MM.1S (cell line): ENCODE data around the gene SWT1.

Source experiments
- DNase-seq: peaks from one replicate; pipeline ENCODE4 v3.0.0-alpha.2; 2015
- H2AFZ ChIP-seq: fragments of 300-600 bp; sonication (generic); 2 replicates; pipeline ENCODE4 v1.6.0; 2016; ENCODE audit warnings: antibody characterized with exemption, low read length
- H3F3A ChIP-seq: fragments of 300-600 bp; sonication (generic); 2 replicates; pipeline ENCODE4 v1.6.1; 2016; ENCODE audit warnings: mild to moderate bottlenecking, antibody characterized with exemption, low read length, moderate library complexity, mixed read lengths; ENCODE audit not compliant: insufficient read depth
- H3K27ac ChIP-seq: fragments of 300-600 bp; sonication (generic); 2 replicates; pipeline ENCODE4 v1.5.1; 2016; ENCODE audit warnings: mild to moderate bottlenecking, low read length
- H3K27me3 ChIP-seq: fragments of 300-600 bp; sonication (generic); replicated peaks from 2 replicates; pipeline ENCODE4 v1.6.0; 2016; ENCODE audit warnings: low read length; ENCODE audit not compliant: insufficient read depth
- H3K36me3 ChIP-seq: fragments of 300-600 bp; sonication (generic); replicated peaks from 2 replicates; pipeline ENCODE4 v1.6.1; 2016; ENCODE audit warnings: mild to moderate bottlenecking, low read length, mixed read lengths; ENCODE audit not compliant: insufficient read depth
- H3K4me1 ChIP-seq: fragments of 300-600 bp; sonication (generic); 2 replicates; pipeline ENCODE4 v1.6.1; 2016; ENCODE audit warnings: low read length, mixed read lengths
- H3K4me2 ChIP-seq: fragments of 300-600 bp; sonication (generic); 2 replicates; pipeline ENCODE4 v1.6.0; 2016; ENCODE audit warnings: low read depth, low read length
- H3K4me3 ChIP-seq: fragments of 300-600 bp; sonication (generic); 2 replicates; pipeline ENCODE4 v1.5.1; 2016; ENCODE audit warnings: low read length, mixed read lengths
- H3K79me2 ChIP-seq: fragments of 300-600 bp; sonication (generic); 2 replicates; pipeline ENCODE4 v1.6.1; 2016; ENCODE audit warnings: mixed run types, low read length, mixed read lengths
- H3K9ac ChIP-seq: fragments of 300-600 bp; sonication (generic); 2 replicates; pipeline ENCODE4 v1.6.1; 2016; ENCODE audit warnings: low read length, mixed read lengths
- H3K9me2 ChIP-seq: fragments of 300-600 bp; sonication (generic); replicated peaks from 2 replicates; pipeline ENCODE4 v1.6.1; 2016; ENCODE audit warnings: mild to moderate bottlenecking, low read length, mixed read lengths; ENCODE audit not compliant: insufficient read depth
- H3K9me3 ChIP-seq: fragments of 300-600 bp; sonication (generic); replicated peaks from 2 replicates; pipeline ENCODE4 v1.6.1; 2016; ENCODE audit warnings: mild to moderate bottlenecking, low read length, mixed read lengths; ENCODE audit not compliant: insufficient read depth
- H4K20me1 ChIP-seq: fragments of 300-600 bp; sonication (generic); 2 replicates; pipeline ENCODE4 v1.6.1; 2016; ENCODE audit warnings: mild to moderate bottlenecking, low read length, moderate library complexity, mixed read lengths; ENCODE audit not compliant: insufficient read depth
- EZH2 ChIP-seq: fragments of 300-600 bp; sonication (generic); optimal IDR thresholded peaks from 2 replicates; pipeline ENCODE3; 2017; ENCODE audit warnings: low read depth, mild to moderate bottlenecking, antibody characterized with exemption, low read length, mixed read lengths
- EZH2phosphoT487 ChIP-seq: fragments of 300-600 bp; sonication (generic); IDR thresholded peaks from 2 replicates; pipeline ENCODE4 v1.6.1; 2018; ENCODE audit warnings: antibody characterized with exemption, low read length
- TF ChIP-seq, protein P1 (sequence below): fragments of 300-600 bp; sonication (generic); IDR thresholded peaks from 2 replicates; pipeline ENCODE4 v1.5.1; 2016; ENCODE audit warnings: antibody characterized with exemption, low read length, mixed read lengths

Gene SWT1

DNA sequence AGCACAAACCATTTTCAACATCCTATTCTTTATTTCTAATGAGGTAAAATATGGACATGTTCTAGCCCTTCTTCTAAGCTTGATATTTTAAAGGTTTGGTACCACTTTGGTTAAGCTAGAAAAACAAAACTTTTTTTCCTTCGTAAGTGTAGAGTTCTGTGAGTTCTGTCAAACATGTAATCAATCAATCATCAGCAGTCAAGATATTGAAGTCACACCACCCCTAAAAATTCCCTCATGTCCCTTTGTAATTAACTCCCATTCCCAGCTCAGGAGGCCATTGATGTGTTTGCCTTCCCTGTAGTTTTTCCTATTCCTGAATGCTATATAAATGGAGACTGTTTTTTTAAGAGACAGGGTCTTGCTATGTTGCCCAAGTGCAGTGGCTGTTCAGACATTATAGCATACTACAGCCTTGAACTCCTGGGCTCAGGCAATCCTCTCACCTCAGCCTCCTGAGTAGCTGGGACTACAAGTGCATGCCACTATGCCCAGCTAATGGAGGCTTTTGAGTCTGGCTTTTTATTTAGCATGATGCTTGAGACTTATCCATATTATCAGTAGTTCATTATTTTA lies 137.1 kb downstream of the SWT1 start:
- Histone ChIP-seq H3K9me3 (no peaks in the 10 kb centered on the region), H3K4me3 (no peak overlapping the region), H3K79me2 (no peaks in the 10 kb centered on the region), H3F3A (no peaks in the 10 kb centered on the region), H3K36me3 (peaks cover 9% of the 10 kb centered on the region; the same call in 1 of the 2 replicates), H3K27me3 (no peaks in the 10 kb centered on the region), H3K4me2 (no peak overlapping the region), H2AFZ (no peak overlapping the region), H4K20me1 (no peaks in the 10 kb centered on the region), H3K27ac (no peak overlapping the region), H3K9ac (no peak overlapping the region), H3K4me1 (peaks cover 6% of the 10 kb centered on the region; the same call in 1 of the 2 replicates), H3K9me2 (no peaks in the 10 kb centered on the region)
- no peak for DNase-seq
- TF ChIP-seq EZH2phosphoT487 (no peak), EZH2 (no peak)
- TF ChIP-seq, protein P1, sequence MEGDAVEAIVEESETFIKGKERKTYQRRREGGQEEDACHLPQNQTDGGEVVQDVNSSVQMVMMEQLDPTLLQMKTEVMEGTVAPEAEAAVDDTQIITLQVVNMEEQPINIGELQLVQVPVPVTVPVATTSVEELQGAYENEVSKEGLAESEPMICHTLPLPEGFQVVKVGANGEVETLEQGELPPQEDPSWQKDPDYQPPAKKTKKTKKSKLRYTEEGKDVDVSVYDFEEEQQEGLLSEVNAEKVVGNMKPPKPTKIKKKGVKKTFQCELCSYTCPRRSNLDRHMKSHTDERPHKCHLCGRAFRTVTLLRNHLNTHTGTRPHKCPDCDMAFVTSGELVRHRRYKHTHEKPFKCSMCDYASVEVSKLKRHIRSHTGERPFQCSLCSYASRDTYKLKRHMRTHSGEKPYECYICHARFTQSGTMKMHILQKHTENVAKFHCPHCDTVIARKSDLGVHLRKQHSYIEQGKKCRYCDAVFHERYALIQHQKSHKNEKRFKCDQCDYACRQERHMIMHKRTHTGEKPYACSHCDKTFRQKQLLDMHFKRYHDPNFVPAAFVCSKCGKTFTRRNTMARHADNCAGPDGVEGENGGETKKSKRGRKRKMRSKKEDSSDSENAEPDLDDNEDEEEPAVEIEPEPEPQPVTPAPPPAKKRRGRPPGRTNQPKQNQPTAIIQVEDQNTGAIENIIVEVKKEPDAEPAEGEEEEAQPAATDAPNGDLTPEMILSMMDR, result no peak

GRCh38 chr1:185295091-185295490 lies 138.1 kb downstream of the SWT1 start:
- Histone ChIP-seq H3K27ac (no peak overlapping the region), H2AFZ (no peak overlapping the region), H3K4me3 (no peak overlapping the region), H3K9me3 (no peaks in the 10 kb centered on the region), H3K27me3 (no peaks in the 10 kb centered on the region), H3K9me2 (no peaks in the 10 kb centered on the region), H3K36me3 (peaks cover 13% of the 10 kb centered on the region), H3K4me2 (no peak overlapping the region), H3K4me1 (no peaks in the 10 kb centered on the region), H4K20me1 (no peaks in the 10 kb centered on the region), H3F3A (no peaks in the 10 kb centered on the region), H3K9ac (no peak overlapping the region), H3K79me2 (no peaks in the 10 kb centered on the region)
- TF ChIP-seq, protein P1, result no peak
- TF ChIP-seq EZH2 (no peak), EZH2phosphoT487 (no peak)
- no peak for DNase-seq

DNA sequence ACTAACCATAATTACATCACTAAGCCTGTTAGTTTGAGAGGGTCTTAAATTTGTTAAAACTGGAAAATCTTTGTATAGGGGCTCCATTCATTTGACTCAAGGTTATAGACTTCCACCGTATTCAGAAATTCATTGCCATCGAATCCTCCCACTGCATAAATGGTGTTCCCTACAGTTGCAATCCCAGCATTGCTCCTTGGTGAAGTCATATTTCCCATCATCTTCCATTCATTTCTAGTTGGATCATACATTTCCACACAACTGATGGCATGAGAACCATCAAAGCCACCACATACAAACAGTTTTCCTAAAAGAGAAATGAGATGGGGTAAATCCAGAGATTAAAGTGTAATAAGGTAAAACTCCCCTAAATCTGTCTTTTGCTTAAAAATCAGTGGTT lies 141.0 kb downstream of the SWT1 start:
- Histone ChIP-seq H3K36me3 (peaks cover 20% of the 10 kb centered on the region), H3K4me2 (no peak overlapping the region), H3K4me1 (no peaks in the 10 kb centered on the region), H4K20me1 (no peaks in the 10 kb centered on the region), H3F3A (no peaks in the 10 kb centered on the region), H3K4me3 (no peak overlapping the region), H2AFZ (no peak overlapping the region), H3K9me3 (no peaks in the 10 kb centered on the region), H3K27ac (no peak overlapping the region), H3K9ac (no peak overlapping the region), H3K9me2 (no peaks in the 10 kb centered on the region), H3K79me2 (no peaks in the 10 kb centered on the region), H3K27me3 (no peaks in the 10 kb centered on the region)
- DNase-seq, result no peak
- TF ChIP-seq EZH2phosphoT487, result no peak
- TF ChIP-seq, protein P1, result no peak
- TF ChIP-seq EZH2, result no peak
